GM12874 (cell line): ENCODE measurements around the gene LOC101059915.

ENCODE experiments used
- TF ChIP-seq, protein P1 (sequence below): IDR thresholded peaks from 2 replicates; pipeline ENCODE4 v1.5.1; 2011; ENCODE audit warnings: low read depth, mild to moderate bottlenecking, control low read depth, low read length, moderate library complexity; ENCODE audit not compliant: insufficient read depth

Gene LOC101059915

DNA sequence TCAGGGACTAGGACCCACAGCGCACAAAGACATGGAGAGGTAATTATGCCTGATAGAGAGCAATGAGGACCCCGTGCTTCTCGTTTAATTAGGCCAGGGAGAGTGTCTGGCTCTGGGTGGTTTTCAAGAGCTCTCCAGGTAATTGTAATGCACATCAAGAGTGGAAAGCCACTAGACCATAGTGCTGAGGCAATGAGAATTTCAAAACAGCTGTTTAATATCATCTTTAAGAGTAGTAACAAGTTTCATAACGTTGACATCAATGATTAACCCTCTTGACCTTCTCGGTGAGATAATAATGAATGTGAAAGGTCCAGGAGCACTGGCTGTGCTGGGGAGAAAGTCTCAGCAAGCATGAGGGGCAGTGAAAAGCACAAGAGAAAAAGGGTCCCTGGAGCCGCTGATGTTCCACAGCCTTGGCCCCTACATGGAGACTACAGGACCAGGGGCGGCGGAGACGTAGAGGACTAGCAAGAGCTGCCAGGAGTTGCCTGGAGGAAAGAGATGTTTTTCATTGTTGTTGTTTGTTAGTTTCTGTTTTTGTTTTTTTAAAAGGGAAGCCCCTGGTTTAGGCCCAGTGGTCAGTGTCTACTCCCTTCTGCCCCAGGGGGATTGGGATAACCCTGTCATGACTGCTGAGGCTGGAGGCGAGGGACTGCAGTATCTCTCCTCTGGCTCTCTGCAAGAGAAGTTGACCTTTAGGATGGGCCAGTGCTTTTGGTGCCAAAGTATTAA lies 34.3 kb upstream of the LOC101059915 start:
- TF ChIP-seq, protein P1, sequence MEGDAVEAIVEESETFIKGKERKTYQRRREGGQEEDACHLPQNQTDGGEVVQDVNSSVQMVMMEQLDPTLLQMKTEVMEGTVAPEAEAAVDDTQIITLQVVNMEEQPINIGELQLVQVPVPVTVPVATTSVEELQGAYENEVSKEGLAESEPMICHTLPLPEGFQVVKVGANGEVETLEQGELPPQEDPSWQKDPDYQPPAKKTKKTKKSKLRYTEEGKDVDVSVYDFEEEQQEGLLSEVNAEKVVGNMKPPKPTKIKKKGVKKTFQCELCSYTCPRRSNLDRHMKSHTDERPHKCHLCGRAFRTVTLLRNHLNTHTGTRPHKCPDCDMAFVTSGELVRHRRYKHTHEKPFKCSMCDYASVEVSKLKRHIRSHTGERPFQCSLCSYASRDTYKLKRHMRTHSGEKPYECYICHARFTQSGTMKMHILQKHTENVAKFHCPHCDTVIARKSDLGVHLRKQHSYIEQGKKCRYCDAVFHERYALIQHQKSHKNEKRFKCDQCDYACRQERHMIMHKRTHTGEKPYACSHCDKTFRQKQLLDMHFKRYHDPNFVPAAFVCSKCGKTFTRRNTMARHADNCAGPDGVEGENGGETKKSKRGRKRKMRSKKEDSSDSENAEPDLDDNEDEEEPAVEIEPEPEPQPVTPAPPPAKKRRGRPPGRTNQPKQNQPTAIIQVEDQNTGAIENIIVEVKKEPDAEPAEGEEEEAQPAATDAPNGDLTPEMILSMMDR, result no peak

DNA sequence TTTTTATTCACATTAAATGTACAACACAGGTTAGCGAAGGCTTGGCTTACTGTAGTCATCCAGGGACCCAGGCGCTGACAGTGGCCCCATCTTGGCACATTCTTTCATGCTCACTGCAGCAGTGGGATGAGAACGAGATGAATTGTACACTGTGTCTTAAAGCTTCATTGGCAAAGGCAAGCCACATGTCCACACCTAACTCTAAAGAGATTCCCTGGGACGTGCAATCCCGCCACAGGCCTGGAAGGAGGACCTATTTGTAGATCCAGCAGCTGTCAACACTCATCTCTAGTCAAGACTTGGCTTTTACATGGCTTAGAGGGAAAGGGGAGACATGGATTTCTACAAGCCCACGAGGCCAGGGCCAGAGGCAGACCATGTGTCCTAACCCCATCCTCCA lies 33.0 kb upstream of the LOC101059915 start:
- TF ChIP-seq, protein P1, result no peak

DNA sequence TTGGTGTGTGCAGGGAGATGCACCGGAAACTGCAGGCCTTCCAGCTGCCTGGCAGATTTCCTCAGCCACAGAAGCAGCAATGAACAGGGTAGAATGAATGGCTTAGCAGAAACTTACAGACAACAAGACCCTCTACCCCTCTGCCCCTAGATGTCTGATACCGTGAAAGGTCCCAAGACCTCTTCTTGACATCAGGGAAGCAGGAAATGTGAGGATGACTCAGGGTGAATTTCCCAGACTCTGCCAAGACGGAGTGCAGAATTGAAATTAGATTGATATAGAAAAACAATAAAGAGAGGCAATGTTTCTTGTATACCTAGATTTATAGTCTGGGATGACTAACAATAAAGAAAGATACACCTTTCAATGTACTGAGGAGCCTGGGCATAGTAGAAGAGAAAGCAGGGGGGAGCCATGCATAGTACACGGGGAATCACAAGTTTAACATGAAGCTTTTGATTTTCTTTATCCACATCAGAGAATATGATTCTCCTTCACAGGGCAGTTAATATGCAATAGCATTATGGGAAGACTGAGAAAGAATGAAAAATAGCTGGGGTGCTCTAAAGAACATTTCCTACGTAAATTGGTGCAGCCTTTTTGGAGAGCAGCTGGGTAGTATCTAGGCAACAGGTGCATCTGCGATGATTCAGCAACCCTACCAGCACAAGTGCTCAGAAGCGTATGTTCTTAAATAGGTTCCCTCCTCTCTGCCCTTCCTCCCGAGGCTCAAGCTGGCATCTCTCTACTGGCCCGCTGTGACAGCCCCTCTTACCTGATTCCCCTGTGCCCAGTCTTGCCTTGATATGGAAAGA lies 30.7 kb upstream of the LOC101059915 start:
- TF ChIP-seq, protein P1, result no peak

DNA sequence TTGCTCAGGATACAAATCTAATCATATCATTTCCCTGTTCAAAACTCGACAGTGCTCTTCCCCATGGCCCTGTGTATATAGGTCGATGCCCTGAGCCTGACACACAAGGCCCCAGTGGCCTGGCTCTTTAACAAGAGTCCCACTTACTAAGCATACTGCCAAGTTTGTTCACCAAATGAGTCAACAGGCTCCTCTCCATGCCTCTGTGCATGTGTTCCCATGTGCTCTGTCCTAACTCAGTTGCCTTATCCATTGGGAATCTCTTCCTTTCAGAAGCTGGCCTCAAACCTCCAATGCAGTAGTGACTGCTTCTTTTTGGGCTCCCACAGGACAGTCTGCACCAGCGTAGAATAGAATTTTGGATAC lies 30.1 kb upstream of the LOC101059915 start:
- TF ChIP-seq, protein P1, result no peak

DNA sequence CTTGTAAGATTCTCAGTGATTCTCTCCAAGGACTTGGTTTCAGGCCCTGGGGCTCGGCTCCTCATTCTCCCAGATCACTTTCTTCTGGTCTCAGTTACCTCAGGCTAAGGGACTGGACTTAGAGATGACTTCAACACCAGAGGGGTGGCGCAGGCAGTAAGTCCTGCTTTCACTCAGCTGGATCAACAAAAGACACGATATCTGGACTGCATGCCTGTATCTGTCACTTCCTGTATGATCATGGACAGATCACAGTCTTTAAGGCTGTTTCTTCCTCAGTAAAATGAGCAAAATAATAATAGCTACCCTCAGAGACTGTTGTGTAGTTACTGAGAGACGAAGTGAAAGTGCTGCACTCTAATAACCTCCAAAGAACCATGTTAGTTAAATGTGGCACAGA lies 29.5 kb upstream of the LOC101059915 start:
- TF ChIP-seq, protein P1, result no peak

DNA sequence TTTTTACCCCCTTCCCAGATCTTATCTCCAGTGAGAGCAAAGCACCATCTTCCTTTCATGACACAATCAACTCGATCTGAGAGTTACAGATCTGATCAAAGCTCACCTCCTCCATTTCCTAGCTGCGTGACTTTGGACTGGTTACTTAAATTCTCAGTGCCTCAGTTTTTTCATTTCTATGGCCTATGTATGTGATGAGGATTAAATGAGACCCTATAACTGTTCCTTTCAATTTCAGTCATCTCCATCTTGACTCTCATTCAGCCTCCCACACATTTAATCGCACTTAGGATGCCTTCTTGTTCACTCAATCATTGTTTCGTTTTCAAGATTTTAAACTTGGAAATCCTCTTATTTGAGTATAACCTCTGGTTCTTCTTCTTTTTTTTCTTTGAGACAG lies 28.9 kb upstream of the LOC101059915 start:
- TF ChIP-seq, protein P1, result no peak

DNA sequence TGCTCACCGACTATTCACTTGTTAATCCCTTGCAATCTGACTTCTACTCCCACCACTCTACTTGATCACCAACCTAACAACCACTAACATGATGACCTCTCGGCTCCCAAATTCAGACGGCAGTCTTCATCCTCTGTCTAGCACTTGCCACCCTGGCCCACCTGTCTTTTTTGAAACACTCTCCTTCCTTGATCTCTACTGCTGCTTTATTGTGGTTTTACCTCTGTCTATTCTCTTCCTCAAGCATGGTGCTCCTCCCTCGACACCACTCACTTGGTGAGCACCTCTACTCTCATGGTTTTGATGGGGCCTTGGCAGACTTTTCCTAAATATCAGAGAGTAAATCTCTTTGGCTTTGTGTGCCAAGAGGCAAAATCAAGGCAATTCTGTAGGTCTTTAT lies 27.3 kb upstream of the LOC101059915 start:
- TF ChIP-seq, protein P1, result no peak
